Smooth muscle cell (in vitro differentiated cells): ENCODE results near the gene HTT. TPM values are rescaled to one million over a fixed set of nuclear protein-coding genes. Genes with fewer than 3 reads are reported as not detected.

ENCODE experiments used
- DNase-seq: peaks from one replicate; lab custom pipeline; 2025; ENCODE audit not compliant: unreplicated experiment; lab: John Stamatoyannopoulos, UW
- H2AFZ ChIP-seq: fragments of 200-600 bp; sonication (generic); 2 replicates; pipeline ENCODE4 v1.6.0; 2016; ENCODE audit warnings: antibody characterized with exemption, low read depth, mild to moderate bottlenecking
- H3F3A ChIP-seq: fragments of 200-600 bp; sonication (generic); 2 replicates; pipeline ENCODE4 v1.6.0; 2017; ENCODE audit warnings: antibody characterized with exemption, low read depth
- H3K27ac ChIP-seq: fragments of 200-600 bp; sonication (generic); 2 replicates; pipeline ENCODE4 v1.5.1; 2016; ENCODE audit warnings: low read depth, mild to moderate bottlenecking
- H3K27me3 ChIP-seq: fragments of 200-600 bp; sonication (generic); 2 replicates; pipeline ENCODE4 v1.6.1; 2016; ENCODE audit warnings: low read depth, mild to moderate bottlenecking
- H3K36me3 ChIP-seq: fragments of 200-600 bp; sonication (generic); 2 replicates; pipeline ENCODE4 v1.5.1; 2016; ENCODE audit warnings: low read depth
- H3K4me1 ChIP-seq: fragments of 200-600 bp; sonication (generic); 2 replicates; pipeline ENCODE4 v1.5.1; 2016; ENCODE audit warnings: low read depth
- H3K4me2 ChIP-seq: fragments of 200-600 bp; sonication (generic); 2 replicates; pipeline ENCODE4 v1.6.0; 2016; ENCODE audit warnings: mild to moderate bottlenecking
- H3K4me3 ChIP-seq: fragments of 200-600 bp; sonication (generic); 2 replicates; pipeline ENCODE4 v1.5.1; 2016; ENCODE audit warnings: mild to moderate bottlenecking
- H3K79me2 ChIP-seq: fragments of 200-600 bp; sonication (generic); 2 replicates; pipeline ENCODE4 v1.6.0; 2016; ENCODE audit warnings: low read depth, mild to moderate bottlenecking
- H3K9ac ChIP-seq: fragments of 200-600 bp; sonication (generic); 2 replicates; pipeline ENCODE4 v1.6.0; 2016; ENCODE audit warnings: low read depth
- H3K9me3 ChIP-seq: fragments of 200-600 bp; sonication (generic); replicated peaks from 2 replicates; pipeline ENCODE4 v1.5.1; 2016; ENCODE audit warnings: low read depth
- H4K20me1 ChIP-seq: fragments of 200-600 bp; sonication (generic); 2 replicates; pipeline ENCODE4 v1.6.0; 2016; ENCODE audit warnings: low read depth
- CTCF ChIP-seq: fragments of 200-600 bp; sonication (generic); IDR thresholded peaks from 2 replicates; pipeline ENCODE4 v1.5.1; 2017; ENCODE audit warnings: borderline replicate concordance, mild to moderate bottlenecking, antibody characterized with exemption; ENCODE audit not compliant: insufficient read depth, poor library complexity, severe bottlenecking
- WGBS: methylation state at CpG from one replicate; pipeline ENCODE4 v1.1.7; 2016; ENCODE audit warnings: low lambda C conversion rate; 5-methylcytosine and 5-hydroxymethylcytosine counted together
- polyA plus RNA-seq: library from polyadenylated mRNA; unstranded; fragments of >200 nt; fragmentation: Nextera tagmentation; extraction: Ambion mirVana; gene quantifications from 2 replicates; pipeline ENCODE4 v1.2.1, GENCODE V29; 2016
- total RNA-seq: library from RNA; depleted of rRNA; stranded (reverse); fragments of >200 nt; gene quantifications from 2 replicates; pipeline ENCODE4 v1.2.3, GENCODE V29; 2014

The HTT gene
- total and polyA plus RNA-seq, 2 experiments from 2014 or later, result 7.1 to 16.4 TPM

DNA sequence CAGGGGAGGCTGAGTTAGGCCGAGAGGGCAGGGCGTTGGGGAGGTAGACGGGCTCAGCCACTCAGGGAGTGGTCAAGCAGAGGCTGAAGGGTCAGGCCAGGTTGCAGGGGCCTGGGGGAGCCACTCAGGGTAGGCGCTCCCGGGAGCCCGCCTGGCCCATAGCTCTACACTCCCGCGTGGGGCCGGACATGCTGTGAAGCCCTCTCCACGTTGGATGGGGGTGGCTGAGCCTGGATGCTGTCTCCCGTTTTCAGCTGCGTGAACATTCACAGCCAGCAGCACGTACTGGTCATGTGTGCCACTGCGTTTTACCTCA, 160.5 kb downstream of the HTT start:
- no peak for TF ChIP-seq CTCF
- no peak overlapping the region for H3K4me3 ChIP-seq
- H4K20me1 ChIP-seq, result no peaks in the 10 kb centered on the region
- H3K79me2 ChIP-seq, result no peaks in the 10 kb centered on the region
- no peaks in the 10 kb centered on the region for H3K9me3 ChIP-seq
- H3K27me3 ChIP-seq, result no peaks in the 10 kb centered on the region
- no peak for DNase-seq
- H3K4me1 ChIP-seq, result no peaks in the 10 kb centered on the region
- H3K9ac ChIP-seq, result no peak overlapping the region
- no peak overlapping the region for H3K27ac ChIP-seq
- H3K36me3 ChIP-seq, result no peaks in the 10 kb centered on the region
- WGBS, result 97% methylated on average over 14 of the region's 14 CpGs
- H3F3A ChIP-seq, result no peaks in the 10 kb centered on the region
- no peak overlapping the region for H3K4me2 ChIP-seq
- H2AFZ ChIP-seq, result no peak overlapping the region

DNA sequence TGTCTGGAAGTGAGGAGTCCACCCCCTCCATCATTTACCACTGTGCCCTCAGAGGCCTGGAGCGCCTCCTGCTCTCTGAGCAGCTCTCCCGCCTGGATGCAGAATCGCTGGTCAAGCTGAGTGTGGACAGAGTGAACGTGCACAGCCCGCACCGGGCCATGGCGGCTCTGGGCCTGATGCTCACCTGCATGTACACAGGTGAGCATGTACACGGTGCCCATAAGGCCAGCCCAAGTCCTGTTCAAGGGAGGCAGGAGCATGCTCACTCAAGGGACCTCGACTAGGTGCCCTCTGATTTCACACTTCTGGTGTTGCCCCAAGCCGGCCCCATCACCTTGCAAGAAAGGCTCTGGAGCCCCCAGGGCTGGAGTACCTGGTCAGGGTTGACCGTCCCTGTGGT, 161.1 kb downstream of the HTT start:
- H3K36me3 ChIP-seq, result no peaks in the 10 kb centered on the region
- no peaks in the 10 kb centered on the region for H3K9me3 ChIP-seq
- H3F3A ChIP-seq, result no peaks in the 10 kb centered on the region
- H3K27ac ChIP-seq, result no peak overlapping the region
- H3K4me2 ChIP-seq, result no peak overlapping the region
- H4K20me1 ChIP-seq, result no peaks in the 10 kb centered on the region
- no peak overlapping the region for H3K4me3 ChIP-seq
- 94% methylated on average over 11 of the region's 11 CpGs for WGBS
- H2AFZ ChIP-seq, result no peak overlapping the region
- no peak for TF ChIP-seq CTCF
- DNase-seq, result no peak
- H3K4me1 ChIP-seq, result no peaks in the 10 kb centered on the region
- H3K79me2 ChIP-seq, result no peaks in the 10 kb centered on the region
- no peaks in the 10 kb centered on the region for H3K27me3 ChIP-seq
- no peak overlapping the region for H3K9ac ChIP-seq

DNA sequence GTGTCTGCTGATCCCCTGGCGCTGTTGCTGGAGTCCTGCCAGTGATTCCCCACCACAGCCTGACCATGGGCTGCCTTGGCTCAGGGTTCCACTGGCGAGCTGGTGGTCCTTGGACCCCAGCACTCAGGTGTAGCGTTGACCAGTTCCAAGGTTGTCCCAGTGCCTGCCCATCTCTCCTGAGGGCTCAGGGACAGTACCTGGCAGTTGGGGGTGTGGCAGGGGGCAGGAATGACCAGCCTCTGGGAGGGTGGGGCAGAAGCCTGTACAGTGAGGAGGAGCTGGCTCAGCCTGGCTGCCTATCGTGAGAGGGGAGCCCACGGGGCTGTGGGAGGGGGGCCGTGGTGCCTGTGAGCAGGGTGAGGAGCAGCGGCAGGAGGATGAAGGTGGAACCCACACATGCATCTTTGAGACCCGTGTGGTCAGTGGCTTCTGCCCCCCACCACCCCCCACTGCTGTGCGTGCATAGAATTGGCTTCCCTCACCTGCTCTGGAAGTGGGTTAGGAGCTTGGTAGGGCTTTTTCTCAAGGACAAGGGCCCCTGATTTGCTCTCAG, 161.9 kb downstream of the HTT start:
- Histone ChIP-seq H3F3A (no peaks in the 10 kb centered on the region), H3K27ac (no peak overlapping the region), H3K79me2 (no peaks in the 10 kb centered on the region), H3K36me3 (no peaks in the 10 kb centered on the region), H3K9me3 (no peaks in the 10 kb centered on the region), H3K4me1 (no peaks in the 10 kb centered on the region), H3K9ac (no peak overlapping the region), H3K4me3 (no peak overlapping the region), H3K27me3 (no peaks in the 10 kb centered on the region), H2AFZ (no peak overlapping the region), H4K20me1 (peaks cover 8% of the 10 kb centered on the region), H3K4me2 (no peak overlapping the region)
- no peak for DNase-seq
- TF ChIP-seq CTCF, result no peak
- 92% methylated on average over 9 of the region's 9 CpGs for WGBS

DNA sequence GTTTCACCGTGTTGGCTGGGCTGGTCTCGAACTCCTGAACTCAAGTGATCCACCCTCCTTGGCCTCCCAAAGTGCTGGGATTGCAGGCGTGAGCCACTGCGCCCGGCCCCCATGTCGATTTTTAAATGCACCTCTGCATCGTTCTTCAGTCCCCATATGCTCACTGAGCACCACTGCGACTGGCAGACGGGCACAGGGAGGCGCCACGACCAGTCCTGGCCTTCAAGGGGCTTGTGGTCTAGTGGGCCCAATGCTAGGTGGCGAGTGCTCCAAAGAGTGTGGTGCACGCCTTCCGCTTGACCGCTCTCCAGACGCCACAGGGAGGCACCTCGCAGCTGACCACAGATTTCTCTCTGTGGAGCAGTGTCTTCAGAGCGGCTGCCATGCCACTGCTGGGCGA, 162.8 kb downstream of the HTT start:
- H3K79me2 ChIP-seq, result no peaks in the 10 kb centered on the region
- no peaks in the 10 kb centered on the region for H3F3A ChIP-seq
- no peaks in the 10 kb centered on the region for H3K27me3 ChIP-seq
- 96% methylated on average over 19 of the region's 19 CpGs for WGBS
- H3K4me2 ChIP-seq, result no peak overlapping the region
- H2AFZ ChIP-seq, result no peak overlapping the region
- no peak for TF ChIP-seq CTCF
- H3K4me1 ChIP-seq, result no peaks in the 10 kb centered on the region
- DNase-seq, result no peak
- H4K20me1 ChIP-seq, result peaks cover 14% of the 10 kb centered on the region
- no peak overlapping the region for H3K4me3 ChIP-seq
- no peaks in the 10 kb centered on the region for H3K36me3 ChIP-seq
- no peak overlapping the region for H3K27ac ChIP-seq
- no peak overlapping the region for H3K9ac ChIP-seq
- no peaks in the 10 kb centered on the region for H3K9me3 ChIP-seq
